ENCODE measurements around the gene FHIT.
"Not testable (repeated sequence)": the region's sequence is repeated elsewhere in the genome, so short reads cannot be mapped to it uniquely, and the experiment has no call there.

Gene FHIT

DNA sequence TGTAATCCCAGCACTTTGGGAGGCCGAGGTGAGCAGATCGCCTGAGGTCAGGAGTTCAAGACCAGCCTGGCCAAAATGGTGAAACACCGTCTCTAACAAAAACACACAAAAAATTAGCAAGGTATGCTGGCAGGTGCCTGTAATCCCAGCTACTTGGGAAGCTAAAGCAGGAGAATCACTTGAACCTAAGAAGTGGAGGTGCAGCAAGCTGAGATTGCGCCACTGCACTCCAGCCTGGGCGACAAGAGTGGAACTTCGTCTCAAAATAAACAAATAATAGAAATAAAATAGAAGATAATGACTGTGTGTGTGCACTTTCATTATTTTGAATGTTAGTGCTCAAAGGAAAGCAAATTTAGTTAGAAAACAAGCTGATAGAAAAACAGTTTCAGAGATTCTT, 234.2 kb downstream of the FHIT start:
- not testable (repeated sequence) for H3K4me1 Mint-ChIP-seq (ENCODE audit: low read depth); H3K4me3 Mint-ChIP-seq; H3K27me3 Mint-ChIP-seq; H3K27ac Mint-ChIP-seq; H3K36me3 Mint-ChIP-seq (ENCODE audit: low read depth); DNase-seq
- H3K9me3 Mint-ChIP-seq, result peaks cover 15% of the 10 kb centered on the region

DNA sequence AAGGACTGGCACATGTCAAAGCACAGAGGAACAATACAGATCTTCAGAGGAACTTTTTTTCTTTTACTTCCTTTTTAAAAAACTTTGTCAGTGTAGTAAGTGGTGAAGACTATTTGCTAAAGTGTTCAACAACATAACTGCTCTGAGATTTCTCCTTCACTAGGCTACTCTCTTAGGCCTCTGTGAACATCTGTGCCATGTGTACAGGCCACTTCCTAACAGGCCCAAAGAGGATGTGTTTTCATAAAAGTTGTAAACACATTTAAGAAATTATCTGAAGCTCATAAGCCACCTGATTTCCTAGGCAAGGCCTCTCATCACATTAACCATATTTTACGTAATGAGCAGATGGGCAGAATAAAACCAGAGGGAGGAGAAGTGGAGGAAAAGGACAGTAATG, 235.4 kb downstream of the FHIT start:
- Mint-ChIP-seq H3K4me3 (no peak overlapping the region), H3K27ac (no peak overlapping the region), H3K9me3 (peaks cover 6% of the 10 kb centered on the region), H3K36me3 (ENCODE audit: low read depth) (no peaks in the 10 kb centered on the region), H3K27me3 (no peaks in the 10 kb centered on the region), H3K4me1 (ENCODE audit: low read depth) (no peaks in the 10 kb centered on the region)
- no peak for DNase-seq

DNA sequence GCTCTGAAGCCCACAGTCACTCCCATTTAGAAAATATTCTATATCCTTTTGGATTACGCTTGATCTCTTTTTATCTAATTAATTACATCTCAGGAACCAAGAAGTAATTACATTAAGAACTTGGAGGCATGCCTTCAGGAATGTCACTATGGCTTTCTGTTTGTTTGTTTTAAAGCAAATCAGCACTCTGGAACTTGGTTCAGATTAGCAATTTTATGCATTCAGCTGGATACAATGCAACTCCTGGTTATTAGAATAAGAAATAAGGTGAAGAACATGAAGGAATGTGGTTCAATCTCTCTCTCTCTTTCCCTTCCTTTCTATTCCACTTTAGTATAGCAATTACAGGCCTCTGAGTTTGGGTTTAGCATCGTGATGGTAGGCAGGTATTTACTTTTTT, 235.8 kb downstream of the FHIT start:
- Mint-ChIP-seq H3K27ac (no peak overlapping the region), H3K9me3 (peaks cover 2% of the 10 kb centered on the region), H3K36me3 (ENCODE audit: low read depth) (no peaks in the 10 kb centered on the region), H3K4me3 (no peak overlapping the region), H3K27me3 (no peaks in the 10 kb centered on the region), H3K4me1 (ENCODE audit: low read depth) (no peaks in the 10 kb centered on the region)
- DNase-seq, result no peak

DNA sequence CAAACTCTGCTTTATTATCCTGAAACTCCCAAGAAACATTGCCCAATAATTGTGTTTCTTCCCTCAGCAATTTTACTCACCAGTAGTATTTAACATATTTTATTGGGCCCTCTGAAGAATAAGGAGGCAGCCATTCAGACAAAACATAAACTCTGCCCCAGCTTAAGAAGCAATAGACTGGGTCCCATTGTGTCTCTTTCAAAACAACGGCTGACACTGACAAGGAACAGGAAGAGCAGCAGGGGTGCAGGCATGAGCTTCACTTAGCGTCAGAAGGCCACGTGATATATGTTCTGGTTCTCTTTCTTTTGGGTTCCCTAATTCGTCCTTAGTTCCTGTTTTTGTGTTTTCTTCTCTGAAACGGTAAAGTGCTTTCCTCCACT, 242.3 kb downstream of the FHIT start:
- Mint-ChIP-seq H3K27me3 (no peaks in the 10 kb centered on the region), H3K4me1 (ENCODE audit: low read depth) (peaks cover 2% of the 10 kb centered on the region), H3K27ac (no peak overlapping the region), H3K4me3 (no peak overlapping the region), H3K36me3 (ENCODE audit: low read depth) (no peaks in the 10 kb centered on the region), H3K9me3 (no peaks in the 10 kb centered on the region)
- no peak for DNase-seq

DNA sequence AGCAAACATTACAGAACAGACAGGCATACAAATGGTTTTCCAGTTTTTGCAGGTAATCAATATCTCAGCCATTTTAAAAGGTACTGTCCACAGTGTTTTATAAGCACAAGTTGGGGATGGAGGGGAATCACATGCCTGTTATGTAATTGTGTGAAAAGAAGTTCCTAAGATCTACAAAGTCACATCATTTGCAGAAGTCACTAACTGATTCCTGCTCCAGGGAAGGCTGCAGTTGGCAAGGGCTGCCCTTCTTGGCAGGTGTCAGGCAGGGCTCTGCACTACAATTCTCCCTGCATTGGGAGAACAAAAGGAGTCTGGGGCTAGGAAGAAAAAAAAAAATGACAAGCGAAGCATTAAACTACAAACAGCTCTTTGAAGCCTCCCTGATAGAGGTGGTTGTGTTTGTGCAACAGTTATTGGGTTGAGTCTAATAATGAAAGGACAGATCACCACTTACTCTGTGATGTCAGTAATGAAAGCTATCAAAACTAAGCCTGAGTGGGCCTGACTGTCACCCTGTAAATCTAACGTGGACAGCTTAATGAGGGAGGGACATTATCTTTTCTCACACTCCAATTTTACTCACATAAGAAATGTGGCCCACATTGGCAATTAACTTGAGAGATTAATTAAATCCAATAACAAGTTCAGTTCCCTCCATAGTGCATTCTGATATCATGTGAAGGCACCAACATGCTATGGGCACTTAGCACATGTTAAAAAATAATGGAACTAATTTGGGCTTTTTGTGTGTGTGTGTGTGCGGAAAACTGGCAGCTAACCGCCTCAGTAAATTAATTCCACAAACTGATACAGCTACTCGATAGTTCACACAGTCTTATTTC, 242.9 kb downstream of the FHIT start:
- no peak overlapping the region for H3K27ac Mint-ChIP-seq
- no peaks in the 10 kb centered on the region for H3K9me3 Mint-ChIP-seq
- H3K36me3 Mint-ChIP-seq (ENCODE audit: low read depth), result no peaks in the 10 kb centered on the region
- DNase-seq, result no peak
- no peaks in the 10 kb centered on the region for H3K27me3 Mint-ChIP-seq
- H3K4me1 Mint-ChIP-seq (ENCODE audit: low read depth), result peaks cover 2% of the 10 kb centered on the region
- H3K4me3 Mint-ChIP-seq, result no peak overlapping the region

DNA sequence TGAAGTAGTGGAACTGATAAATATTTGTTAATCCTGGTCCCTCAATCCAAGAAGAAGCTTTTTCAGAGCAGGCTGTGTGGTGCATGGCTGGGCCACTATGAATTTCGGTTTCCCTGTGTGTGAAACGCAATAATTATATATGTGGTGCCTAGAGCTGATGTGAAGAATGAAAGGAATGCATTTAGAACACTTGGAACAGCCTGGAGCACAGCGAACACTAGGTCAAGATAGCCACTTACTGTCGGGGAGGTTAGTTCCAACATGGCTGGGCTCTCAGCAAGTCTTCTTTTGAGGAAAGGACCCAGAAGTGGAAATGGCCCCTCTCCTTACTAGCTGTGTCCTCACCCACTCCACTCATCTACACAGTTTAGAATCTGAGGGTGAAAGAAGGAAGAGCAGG, 245.7 kb downstream of the FHIT start:
- Mint-ChIP-seq H3K4me1 (ENCODE audit: low read depth) (peaks cover 2% of the 10 kb centered on the region), H3K4me3 (no peak overlapping the region), H3K27me3 (no peaks in the 10 kb centered on the region), H3K36me3 (ENCODE audit: low read depth) (no peaks in the 10 kb centered on the region), H3K9me3 (no peaks in the 10 kb centered on the region), H3K27ac (no peak overlapping the region)
- no peak for DNase-seq

DNA sequence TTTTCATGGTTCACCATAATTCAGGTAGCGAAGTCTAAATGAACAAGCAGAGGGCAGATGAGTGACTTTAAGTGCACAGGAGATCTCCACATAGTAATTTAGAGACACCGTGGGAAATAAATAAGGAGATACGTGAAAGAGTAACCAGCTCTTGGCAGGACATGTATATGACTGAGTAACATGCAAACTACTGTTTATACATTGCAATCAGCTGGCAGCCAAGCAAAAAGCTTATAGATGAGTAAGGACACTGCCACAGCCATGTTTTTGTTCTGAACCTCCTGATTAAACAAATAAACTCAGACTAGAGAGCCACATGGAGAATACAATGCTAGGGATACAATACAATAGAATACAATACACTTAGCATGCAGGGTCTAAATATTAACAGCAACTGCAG, 252.4 kb downstream of the FHIT start:
- no peaks in the 10 kb centered on the region for H3K4me1 Mint-ChIP-seq (ENCODE audit: low read depth)
- no peaks in the 10 kb centered on the region for H3K27me3 Mint-ChIP-seq
- no peak overlapping the region for H3K27ac Mint-ChIP-seq
- H3K9me3 Mint-ChIP-seq, result no peaks in the 10 kb centered on the region
- DNase-seq, result no peak
- H3K36me3 Mint-ChIP-seq (ENCODE audit: low read depth), result no peaks in the 10 kb centered on the region
- no peak overlapping the region for H3K4me3 Mint-ChIP-seq

DNA sequence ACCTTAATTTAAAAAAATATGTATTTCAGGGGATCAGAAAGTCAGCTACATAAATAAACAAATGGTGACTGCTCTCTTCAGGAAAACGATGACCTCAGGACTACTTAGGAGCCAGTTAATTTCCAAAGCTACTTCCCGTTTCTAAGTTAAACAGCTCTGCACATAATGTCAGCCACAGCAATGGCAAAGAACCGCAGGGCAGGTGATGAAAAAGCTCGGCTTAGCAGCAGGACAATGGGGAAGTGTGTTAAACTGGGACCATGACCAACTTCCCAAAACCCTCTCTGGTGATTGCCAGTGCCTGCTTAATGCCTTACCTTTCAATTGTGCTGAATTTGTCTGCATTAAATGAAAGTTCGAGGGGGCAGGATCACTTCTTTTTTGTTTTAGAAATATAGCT, 258.9 kb downstream of the FHIT start:
- Mint-ChIP-seq H3K4me1 (ENCODE audit: low read depth) (no peaks in the 10 kb centered on the region), H3K36me3 (ENCODE audit: low read depth) (no peaks in the 10 kb centered on the region), H3K9me3 (peaks cover 9% of the 10 kb centered on the region), H3K4me3 (no peak overlapping the region), H3K27ac (no peak overlapping the region), H3K27me3 (no peaks in the 10 kb centered on the region)
- no peak for DNase-seq

DNA sequence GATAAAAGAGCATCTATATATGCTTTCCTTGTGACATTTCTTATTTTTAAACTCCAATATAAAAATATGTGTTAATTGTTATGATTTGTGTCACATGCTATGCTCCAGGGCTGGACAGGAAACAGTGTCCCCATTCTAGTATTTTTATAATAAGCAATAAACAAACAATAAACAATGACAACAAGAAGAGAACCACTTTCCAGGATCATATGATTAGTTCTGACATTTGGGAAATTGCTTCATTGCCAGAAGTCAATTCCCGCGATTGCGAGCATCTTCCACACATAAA, 260.9 kb downstream of the FHIT start:
- Mint-ChIP-seq H3K27me3 (no peaks in the 10 kb centered on the region), H3K4me3 (no peak overlapping the region), H3K4me1 (ENCODE audit: low read depth) (no peaks in the 10 kb centered on the region), H3K36me3 (ENCODE audit: low read depth) (no peaks in the 10 kb centered on the region), H3K9me3 (peaks cover 12% of the 10 kb centered on the region), H3K27ac (no peak overlapping the region)
- DNase-seq, result no peak

DNA sequence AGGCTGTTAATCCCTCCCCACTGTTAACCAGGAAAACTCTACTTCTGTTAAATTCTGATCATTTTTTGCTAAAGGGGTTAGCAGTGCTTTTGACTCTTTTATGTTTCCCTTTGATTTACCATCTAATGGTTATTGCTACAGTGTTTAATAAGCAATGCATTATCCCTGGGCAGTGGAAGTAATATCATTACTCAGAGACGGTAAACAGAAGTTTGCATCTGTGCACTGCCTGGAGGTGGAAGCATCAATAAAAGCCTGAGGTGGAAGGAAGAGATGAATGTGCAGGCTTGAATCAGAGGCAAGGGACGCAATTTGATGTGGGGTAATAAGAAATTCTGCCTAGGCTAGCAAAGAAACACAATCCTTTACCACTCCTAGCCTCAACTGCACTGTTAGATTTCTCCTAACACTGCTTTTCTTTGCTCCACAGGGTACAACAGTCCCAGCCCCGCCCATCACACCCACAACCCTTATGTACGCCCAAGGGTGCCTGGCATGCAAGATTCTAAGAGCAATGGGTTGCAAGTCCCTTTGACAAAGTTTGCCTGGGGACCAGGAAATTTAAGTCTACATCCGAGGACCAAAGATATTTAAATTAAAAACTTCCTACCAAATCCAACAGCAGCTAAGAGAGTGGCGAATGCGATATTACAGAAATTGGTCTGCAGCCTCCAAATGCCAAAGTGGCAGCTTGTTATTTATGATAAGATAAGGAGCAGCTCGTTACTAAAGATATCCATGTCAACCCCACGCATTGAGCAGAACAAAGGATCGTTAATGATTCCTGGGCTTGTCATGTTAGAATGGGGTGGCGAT, 261.4 kb downstream of the FHIT start:
- Mint-ChIP-seq H3K4me1 (ENCODE audit: low read depth) (no peaks in the 10 kb centered on the region), H3K27me3 (no peaks in the 10 kb centered on the region), H3K27ac (no peak overlapping the region), H3K36me3 (ENCODE audit: low read depth) (no peaks in the 10 kb centered on the region), H3K9me3 (peaks cover 12% of the 10 kb centered on the region), H3K4me3 (no peak overlapping the region)
- DNase-seq, result no peak

DNA sequence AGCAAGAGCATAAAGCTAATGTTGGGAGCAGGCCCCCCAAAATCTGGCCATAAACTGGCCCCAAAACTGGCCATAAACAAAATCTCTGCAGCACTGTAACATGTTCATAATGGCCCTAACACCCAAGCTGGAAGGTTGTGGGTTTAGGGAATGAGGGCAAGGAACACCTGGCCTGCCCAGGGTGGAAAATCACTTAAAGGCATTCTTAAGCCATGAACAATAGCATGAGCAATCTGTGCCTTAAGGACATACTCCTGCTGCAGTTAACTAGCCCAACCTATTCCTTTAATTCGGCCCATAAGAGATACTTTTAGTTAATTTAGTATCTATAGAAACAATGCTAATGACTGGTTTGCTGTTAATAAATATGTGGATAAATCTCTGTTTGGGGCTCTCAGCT, 264.1 kb downstream of the FHIT start:
- not testable (repeated sequence) for H3K4me3 Mint-ChIP-seq; H3K27ac Mint-ChIP-seq; DNase-seq; H3K4me1 Mint-ChIP-seq (ENCODE audit: low read depth); H3K27me3 Mint-ChIP-seq; H3K36me3 Mint-ChIP-seq (ENCODE audit: low read depth)
- H3K9me3 Mint-ChIP-seq, result peaks cover 12% of the 10 kb centered on the region

DNA sequence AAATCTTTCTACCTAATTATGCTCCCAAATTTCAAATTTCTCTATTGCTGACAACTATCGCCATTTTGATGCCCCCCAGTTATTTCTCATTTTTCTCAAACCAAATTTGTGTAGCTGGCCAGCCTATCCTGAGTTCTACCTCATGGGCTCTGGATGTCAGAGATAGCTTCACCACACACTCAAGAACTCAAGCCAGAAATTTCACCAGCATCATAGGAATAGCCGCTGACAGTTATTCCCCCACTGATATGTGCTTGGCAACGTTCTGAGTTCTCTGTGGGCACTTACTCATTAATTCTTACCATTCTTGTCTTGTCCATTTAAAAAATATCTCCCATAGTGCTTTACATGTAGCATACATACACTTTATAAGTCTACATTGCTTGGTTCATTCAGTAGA, 264.7 kb downstream of the FHIT start:
- Mint-ChIP-seq H3K36me3 (ENCODE audit: low read depth) (no peaks in the 10 kb centered on the region), H3K9me3 (peaks cover 11% of the 10 kb centered on the region), H3K4me1 (ENCODE audit: low read depth) (no peaks in the 10 kb centered on the region), H3K27ac (no peak overlapping the region), H3K27me3 (no peaks in the 10 kb centered on the region), H3K4me3 (no peak overlapping the region)
- DNase-seq, result no peak

DNA sequence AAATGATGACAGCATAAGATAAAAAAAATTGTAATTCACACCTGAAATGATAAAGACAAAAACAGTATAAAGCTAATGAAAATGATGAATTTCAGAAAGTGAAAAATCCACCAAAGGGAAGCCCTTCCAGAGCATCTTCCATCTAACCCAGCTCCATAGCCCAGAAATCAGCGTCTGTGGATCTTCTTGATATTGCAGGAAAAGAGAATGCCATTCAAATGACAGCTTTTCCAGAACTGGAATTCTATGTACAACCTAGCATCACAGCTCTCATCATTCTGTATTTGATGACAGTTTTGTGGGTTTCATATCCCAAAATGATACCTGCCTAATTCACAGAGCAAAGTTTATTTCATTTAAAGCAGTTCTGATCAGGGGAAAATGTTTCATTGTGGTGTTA, 267.3 kb downstream of the FHIT start:
- no peak for DNase-seq
- Mint-ChIP-seq H3K27me3 (no peaks in the 10 kb centered on the region), H3K27ac (no peak overlapping the region), H3K9me3 (peaks cover 6% of the 10 kb centered on the region), H3K36me3 (ENCODE audit: low read depth) (no peaks in the 10 kb centered on the region), H3K4me1 (ENCODE audit: low read depth) (peaks cover 6% of the 10 kb centered on the region), H3K4me3 (no peak overlapping the region)

DNA sequence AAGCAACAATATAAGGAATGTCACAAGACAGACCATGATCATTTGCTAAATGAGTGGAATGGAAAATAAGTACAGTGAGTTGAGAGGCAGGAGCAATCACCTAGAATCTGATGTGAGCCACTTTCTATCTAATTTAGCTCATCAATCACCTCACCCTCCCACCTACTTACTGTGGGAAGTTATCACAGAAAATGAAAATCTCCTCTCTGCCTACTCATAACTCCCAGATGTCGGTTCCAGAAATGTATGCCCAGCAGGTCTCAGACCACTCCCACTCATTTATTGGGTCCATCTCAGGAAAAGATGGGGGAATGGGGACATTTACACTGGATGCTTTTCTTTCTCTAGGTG, 270.9 kb downstream of the FHIT start:
- DNase-seq, result no peak
- H3K36me3 Mint-ChIP-seq (ENCODE audit: low read depth), result no peaks in the 10 kb centered on the region

DNA sequence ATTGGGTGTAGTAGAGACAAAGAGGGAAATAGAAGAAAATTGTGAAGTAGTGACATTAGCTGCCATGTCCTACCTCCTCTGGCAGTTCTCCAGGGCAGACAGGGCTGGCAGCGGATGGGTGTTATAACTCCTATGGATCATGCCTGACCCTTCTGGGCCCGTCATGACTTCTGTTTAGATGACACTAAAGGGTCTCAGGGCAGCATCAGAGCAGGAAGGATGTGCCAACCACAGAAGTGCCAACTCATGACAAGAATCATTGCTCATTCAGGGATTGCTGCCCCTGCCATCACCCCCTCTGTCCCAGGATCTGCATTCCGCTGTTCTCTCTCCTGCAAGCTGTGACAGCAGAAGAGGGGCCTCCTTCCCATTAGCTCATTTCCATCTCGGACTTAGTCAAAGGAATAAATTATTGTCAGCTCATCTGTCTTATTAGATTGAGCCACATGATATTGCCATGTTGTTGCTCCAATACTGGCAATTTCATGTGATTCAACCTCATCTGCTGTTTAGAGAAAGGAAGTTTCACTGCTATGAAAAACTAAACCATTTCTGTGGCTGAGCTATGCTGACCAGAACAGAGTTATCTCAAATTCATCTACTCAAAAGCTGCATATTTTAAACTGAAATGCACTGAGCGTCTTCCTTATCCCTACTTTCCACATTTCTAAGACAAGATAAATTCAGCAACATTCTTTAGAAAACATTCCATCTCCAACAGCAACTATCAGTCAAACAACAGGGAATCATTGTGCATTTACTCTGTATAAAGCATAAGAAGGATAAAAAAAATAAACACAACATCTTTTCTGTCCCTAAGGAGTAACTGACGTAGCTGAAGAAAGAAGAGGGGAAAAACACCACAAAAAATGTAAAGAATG, 271.6 kb downstream of the FHIT start:
- H3K4me1 Mint-ChIP-seq (ENCODE audit: low read depth), result peaks cover 6% of the 10 kb centered on the region

More for the DNA sequence above, 270.9 kb downstream of the FHIT start:
- no peak overlapping the region for H3K4me3 Mint-ChIP-seq
- peaks cover 6% of the 10 kb centered on the region for H3K4me1 Mint-ChIP-seq (ENCODE audit: low read depth)
- H3K27me3 Mint-ChIP-seq, result no peaks in the 10 kb centered on the region
- H3K27ac Mint-ChIP-seq, result no peak overlapping the region
- H3K9me3 Mint-ChIP-seq, result peaks cover 2% of the 10 kb centered on the region

More for the DNA sequence above, 271.6 kb downstream of the FHIT start:
- peaks cover 2% of the 10 kb centered on the region for H3K9me3 Mint-ChIP-seq
- DNase-seq, result no peak
- no peaks in the 10 kb centered on the region for H3K36me3 Mint-ChIP-seq (ENCODE audit: low read depth)
- no peaks in the 10 kb centered on the region for H3K27me3 Mint-ChIP-seq
- H3K27ac Mint-ChIP-seq, result no peak overlapping the region
- H3K4me3 Mint-ChIP-seq, result no peak overlapping the region

All from activated T-cell treated with anti-CD3 and anti-CD28 coated beads, Interleukin-2, amount 50 U/mL, for 24 hours (primary cell).